Osteoblast (primary cell): ENCODE data around the gene GCNA. TPM values are rescaled to one million over a fixed set of nuclear protein-coding genes. Genes with fewer than 3 reads are reported as not detected.

Source experiments
- DNase-seq: peaks from one replicate; pipeline ENCODE4 v3.0.0; 2011; ENCODE audit warnings: low spot score, mixed read lengths; ENCODE audit not compliant: insufficient read length; ENCODE audit errors: missing footprints
- H2AFZ ChIP-seq: 2 replicates; pipeline ENCODE4 v1.6.0; 2011; ENCODE audit warnings: mild to moderate bottlenecking, low read length
- H3K27ac ChIP-seq: 2 replicates; pipeline ENCODE4 v1.5.1; 2011; ENCODE audit warnings: mild to moderate bottlenecking, low read depth, low read length, moderate library complexity
- H3K27me3 ChIP-seq: 2 replicates; pipeline ENCODE4 v1.6.0; 2012; ENCODE audit warnings: mild to moderate bottlenecking, control low read depth, inconsistent platforms, low read length, moderate library complexity; ENCODE audit not compliant: insufficient read depth
- H3K36me3 ChIP-seq: 2 replicates; pipeline ENCODE4 v1.5.1; 2011; ENCODE audit warnings: mild to moderate bottlenecking, low read length, control low read depth, moderate library complexity; ENCODE audit not compliant: insufficient read depth
- H3K4me1 ChIP-seq: 2 replicates; pipeline ENCODE4 v1.5.1; 2011; ENCODE audit warnings: mild to moderate bottlenecking, low read length, control low read depth, moderate library complexity; ENCODE audit not compliant: insufficient read depth
- H3K4me2 ChIP-seq: 2 replicates; pipeline ENCODE4 v1.6.0; 2011; ENCODE audit warnings: mild to moderate bottlenecking, low read length; ENCODE audit not compliant: insufficient read depth
- H3K4me3 ChIP-seq: fragments of 200-600 bp; sonication (generic); 3 replicates; pipeline ENCODE4 v1.5.1; 2012; ENCODE audit warnings: mild to moderate bottlenecking, low read length, inconsistent platforms; ENCODE audit not compliant: insufficient read depth
- H3K79me2 ChIP-seq: 2 replicates; pipeline ENCODE4 v1.6.0; 2012; ENCODE audit warnings: mild to moderate bottlenecking, low read length, control low read depth, inconsistent platforms; ENCODE audit not compliant: insufficient read depth
- H3K9me3 ChIP-seq: 2 replicates; pipeline ENCODE4 v1.5.1; 2011; ENCODE audit warnings: low read depth, low read length, control low read depth
- H4K20me1 ChIP-seq: 2 replicates; pipeline ENCODE4 v1.6.0; 2012; ENCODE audit warnings: mild to moderate bottlenecking, low read length, control low read depth; ENCODE audit not compliant: insufficient read depth
- CTCF ChIP-seq: IDR thresholded peaks from 2 replicates; pipeline ENCODE4 v1.5.1; 2011; ENCODE audit warnings: mild to moderate bottlenecking, low read depth, low read length, moderate library complexity; ENCODE audit errors: extremely low read depth
- total RNA-seq: library from RNA; depleted of rRNA; stranded (reverse); fragments of >200 nt; gene quantifications from 2 replicates; pipeline ENCODE4 v1.2.3, GENCODE V29; 2012

The GCNA gene
- total RNA-seq, 1 donor = 4.3 TPM

DNA sequence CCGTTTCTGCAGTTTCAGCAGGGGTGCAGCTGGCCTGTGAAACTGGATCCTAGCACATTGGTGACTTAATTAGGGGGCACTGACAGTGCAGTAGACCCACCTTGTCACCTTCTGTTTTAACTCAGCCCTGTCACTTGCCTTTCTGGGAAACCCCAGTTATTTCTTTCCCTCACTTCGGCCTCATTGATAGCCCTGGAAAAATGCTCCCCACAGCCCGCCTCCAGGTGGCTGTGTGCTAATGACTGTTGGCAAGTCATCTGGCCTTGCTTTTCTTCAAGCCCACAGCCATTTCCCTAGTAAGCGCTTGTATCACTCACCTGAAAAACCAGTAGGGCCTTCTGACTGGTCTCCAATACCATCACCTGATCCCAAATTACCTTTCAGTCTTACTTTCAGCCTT, 36.8 kb downstream of the GCNA start:
- no peak for TF ChIP-seq CTCF
- peaks cover 28% of the 10 kb centered on the region for H3K36me3 ChIP-seq
- H3K9me3 ChIP-seq = no peaks in the 10 kb centered on the region
- H3K79me2 ChIP-seq = no peaks in the 10 kb centered on the region
- H3K27me3 ChIP-seq = peaks cover 5% of the 10 kb centered on the region
- H3K4me2 ChIP-seq = no peak overlapping the region
- peak; percentile 67 for DNase-seq
- no peak overlapping the region for H3K4me3 ChIP-seq
- peaks cover 7% of the 10 kb centered on the region for H4K20me1 ChIP-seq
- H2AFZ ChIP-seq = no peak overlapping the region
- no peaks in the 10 kb centered on the region for H3K4me1 ChIP-seq
- no peak overlapping the region for H3K27ac ChIP-seq

GRCh38 chrX:71615954-71616353, 37.7 kb downstream of the GCNA start:
- Histone ChIP-seq H3K4me3 (no peak overlapping the region), H3K4me1 (no peaks in the 10 kb centered on the region), H4K20me1 (peaks cover 7% of the 10 kb centered on the region), H3K79me2 (no peaks in the 10 kb centered on the region), H3K27me3 (peaks cover 5% of the 10 kb centered on the region), H3K9me3 (no peaks in the 10 kb centered on the region), H3K36me3 (peaks cover 23% of the 10 kb centered on the region), H3K4me2 (no peak overlapping the region), H2AFZ (no peak overlapping the region), H3K27ac (no peak overlapping the region)
- DNase-seq = peak; percentile 32
- no peak for TF ChIP-seq CTCF

DNA sequence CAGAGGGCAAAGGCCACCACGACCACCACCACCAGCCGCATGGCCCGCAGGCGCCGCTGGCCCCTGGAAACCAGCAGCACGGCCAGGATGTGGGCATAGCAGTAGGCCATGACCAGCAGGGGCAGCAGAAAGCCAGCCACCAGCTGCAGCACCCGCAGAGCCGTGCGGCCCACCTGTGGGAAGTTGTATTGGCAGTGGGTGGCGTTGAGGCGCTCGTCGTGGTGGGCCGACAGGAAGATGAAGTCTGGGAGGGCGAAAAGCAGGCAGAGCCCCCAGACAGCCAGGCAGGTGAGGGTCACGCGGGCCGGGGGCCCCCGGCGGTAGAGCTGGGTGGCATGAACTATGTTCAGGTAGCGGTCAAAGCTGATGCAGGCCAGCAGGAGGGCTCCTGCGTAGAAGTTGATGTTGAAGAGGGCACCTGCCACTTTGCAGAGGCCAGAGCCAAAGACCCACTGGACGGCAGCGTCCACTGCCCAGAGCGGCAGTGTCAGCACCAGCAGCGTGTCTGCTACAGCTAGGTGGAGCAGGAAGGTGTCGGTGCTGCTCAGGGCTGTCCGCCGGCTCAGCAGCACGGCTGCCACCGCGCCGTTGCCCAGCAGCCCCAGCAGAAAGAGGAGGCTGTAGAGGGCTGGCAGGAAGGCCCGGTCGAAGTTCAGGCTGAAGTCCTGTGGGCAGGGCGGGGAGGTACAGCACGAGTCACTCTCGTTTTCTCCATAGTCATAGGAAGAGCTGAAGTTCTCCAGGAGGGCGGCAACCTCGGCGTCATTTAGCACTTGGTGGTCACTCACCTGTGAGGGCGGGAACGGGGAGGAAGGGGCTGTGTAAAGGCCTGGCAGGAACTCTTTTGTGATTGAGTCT, 38.7 kb downstream of the GCNA start:
- H3K79me2 ChIP-seq = no peaks in the 10 kb centered on the region
- H3K9me3 ChIP-seq = no peaks in the 10 kb centered on the region
- peaks cover 16% of the 10 kb centered on the region for H3K36me3 ChIP-seq
- peak; percentile 52 for DNase-seq
- no peak overlapping the region for H3K27ac ChIP-seq
- no peak overlapping the region for H2AFZ ChIP-seq
- H3K27me3 ChIP-seq = peaks cover 5% of the 10 kb centered on the region
- peaks cover 7% of the 10 kb centered on the region for H4K20me1 ChIP-seq
- no peak overlapping the region for H3K4me2 ChIP-seq
- no peak overlapping the region for H3K4me3 ChIP-seq
- H3K4me1 ChIP-seq = no peaks in the 10 kb centered on the region
- no peak for TF ChIP-seq CTCF

DNA sequence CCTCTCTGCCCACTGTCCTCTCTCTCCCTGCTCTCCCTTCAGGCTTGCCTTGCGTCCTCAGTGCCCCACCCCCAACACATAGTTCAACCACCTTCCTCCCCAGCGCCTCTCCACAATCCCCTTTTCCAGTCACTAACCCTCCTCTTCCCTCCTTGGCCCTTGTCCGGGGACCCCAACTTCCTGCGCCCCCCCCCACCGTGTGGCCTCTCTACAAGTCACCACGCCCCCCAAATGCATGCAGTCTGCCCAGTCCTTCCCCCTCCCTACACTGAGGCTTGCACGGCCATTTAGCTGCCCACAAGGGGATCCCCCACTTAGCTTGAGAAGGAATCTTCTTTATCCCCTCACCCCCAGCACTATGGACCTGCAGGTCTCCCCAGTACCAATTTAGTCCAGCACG, 39.5 kb downstream of the GCNA start:
- H3K36me3 ChIP-seq = peaks cover 9% of the 10 kb centered on the region
- no peak overlapping the region for H2AFZ ChIP-seq
- H3K4me3 ChIP-seq = no peak overlapping the region
- H3K4me2 ChIP-seq = no peak overlapping the region
- no peaks in the 10 kb centered on the region for H3K4me1 ChIP-seq
- peak; percentile 63 for DNase-seq
- H4K20me1 ChIP-seq = peaks cover 10% of the 10 kb centered on the region
- no peak overlapping the region for H3K27ac ChIP-seq
- no peak for TF ChIP-seq CTCF
- H3K9me3 ChIP-seq = no peaks in the 10 kb centered on the region
- peaks cover 3% of the 10 kb centered on the region for H3K27me3 ChIP-seq
- H3K79me2 ChIP-seq = no peaks in the 10 kb centered on the region
